HuH-7 (cell line): Measurements from ENCODE around the gene AP1S3.

Source experiments
- DNase-seq: peaks from one replicate; pipeline ENCODE4 v3.0.0; 2011; ENCODE audit warnings: low spot score

Gene AP1S3

GRCh38 chr2:223724861-223725260 is 112.5 kb downstream of the AP1S3 start:
- no peak for DNase-seq

- no peak for DNase-seq
These were observed 113.4 kb downstream of the AP1S3 start for GRCh38 chr2:223723954-223724411.

GRCh38 chr2:223722226-223722625 is 115.2 kb downstream of the AP1S3 start:
- no peak for DNase-seq

- no peak for DNase-seq
These were observed 115.6 kb downstream of the AP1S3 start for GRCh38 chr2:223721746-223722145.

- DNase-seq = no peak
These were observed 117.0 kb downstream of the AP1S3 start for GRCh38 chr2:223720367-223720766.

GRCh38 chr2:223712642-223713041 is 124.7 kb downstream of the AP1S3 start:
- no peak for DNase-seq

- no peak for DNase-seq
These were observed 125.6 kb downstream of the AP1S3 start for GRCh38 chr2:223711596-223712326.
